ENCODE results near the gene GDI2.

- TF ChIP-seq POLR2A (IDR thresholded peaks at IDR 0.05) (no peak), CTCF (IDR thresholded peaks at IDR 0.05) (no peak)
These were observed 747 bp downstream of the GDI2 start for GRCh38 chr10:5812283-5813090.
